IMR-90 (cell line): ENCODE results near the gene TLR9. TPM values are rescaled to one million over a fixed set of nuclear protein-coding genes. Genes with fewer than 3 reads are reported as not detected.

ENCODE experiments used
- ATAC-seq: fragments of 200-7000 bp; cut with Tn5 transposase; 2 replicates; pipeline ENCODE4 v1.9.1; 2020; ENCODE audit warnings: low read depth, mild to moderate bottlenecking, moderate library complexity
- BruUV-seq: library from RNA; stranded (reverse); fragments of 400-500 nt; replicated peaks from 2 replicates; lab custom pipeline; 2021; lab: Mats Ljungman, UMichigan
- CTCF ChIA-PET: fragments of 300-600 bp; formaldehyde crosslinking; extraction: SDS; loops from one replicate; lab custom pipeline; 2021; ENCODE audit warnings: antibody characterized with exemption; lab: Yijun Ruan, JAX
- POLR2A ChIA-PET: fragments of 300-600 bp; sonication (Branson Sonifier 250); formaldehyde crosslinking; loops from one replicate; lab custom pipeline; 2022; ENCODE audit warnings: antibody characterized with exemption; ENCODE audit not compliant: unreplicated experiment; lab: Charles Lee
- DNase-seq: peaks from one replicate; pipeline ENCODE4 v3.0.0; 2013
- H2AFZ ChIP-seq: replicated peaks from 2 replicates; pipeline ENCODE3; 2013; ENCODE audit warnings: low read length, mild to moderate bottlenecking; ENCODE audit not compliant: poor library complexity
- H2AK5ac ChIP-seq: 2 replicates; pipeline ENCODE4 v1.6.1; 2013; ENCODE audit warnings: low read depth, low read length, inconsistent platforms
- H2AK9ac ChIP-seq: replicated peaks from 2 replicates; pipeline ENCODE3; 2013; ENCODE audit warnings: mild to moderate bottlenecking, low read depth, low read length, moderate library complexity; ENCODE audit not compliant: poor library complexity
- H2BK120ac ChIP-seq: 2 replicates; pipeline ENCODE4 v1.6.1; 2013; ENCODE audit warnings: low read depth, low read length, inconsistent platforms
- H2BK15ac ChIP-seq: 3 replicates; pipeline ENCODE4 v1.6.1; 2013; ENCODE audit warnings: low read depth, low read length, inconsistent platforms
- H2BK20ac ChIP-seq: 2 replicates; pipeline ENCODE4 v1.6.1; 2013; ENCODE audit warnings: low read depth, mild to moderate bottlenecking, inconsistent platforms, low read length, moderate library complexity
- H2BK5ac ChIP-seq: 2 replicates; pipeline ENCODE4 v1.6.1; 2013; ENCODE audit warnings: mild to moderate bottlenecking, low read depth, low read length, inconsistent platforms; ENCODE audit not compliant: poor library complexity, severe bottlenecking
- H3K14ac ChIP-seq: replicated peaks from 2 replicates; pipeline ENCODE4 v1.6.1; 2013; ENCODE audit warnings: low read depth, low read length, inconsistent platforms
- H3K18ac ChIP-seq: 2 replicates; pipeline ENCODE4 v1.6.1; 2013; ENCODE audit warnings: low read depth, low read length, control low read depth
- H3K23ac ChIP-seq: 2 replicates; pipeline ENCODE4 v1.6.1; 2013; ENCODE audit warnings: low read depth, low read length, inconsistent platforms
- H3K27ac ChIP-seq: 2 replicates; pipeline ENCODE4 v1.5.1; 2013; ENCODE audit warnings: mild to moderate bottlenecking, control low read depth, low read length; ENCODE audit not compliant: insufficient read depth
- H3K27me3 ChIP-seq: 2 replicates; pipeline ENCODE4 v1.6.1; 2013; ENCODE audit warnings: low read length; ENCODE audit not compliant: control insufficient read depth, insufficient read depth
- H3K36me3 ChIP-seq: 2 replicates; pipeline ENCODE4 v1.6.1; 2013; ENCODE audit warnings: low read length, mixed read lengths; ENCODE audit not compliant: control insufficient read depth, insufficient read depth
- H3K4ac ChIP-seq: 2 replicates; pipeline ENCODE4 v1.6.1; 2013; ENCODE audit warnings: low read depth, low read length, inconsistent platforms
- H3K4me1 ChIP-seq: 2 replicates; pipeline ENCODE4 v1.6.1; 2013; ENCODE audit warnings: low read length, mixed read lengths; ENCODE audit not compliant: control insufficient read depth, insufficient read depth
- H3K4me2 ChIP-seq: 2 replicates; pipeline ENCODE4 v1.6.1; 2013; ENCODE audit warnings: low read depth, mild to moderate bottlenecking, control low read depth, low read length, moderate library complexity
- H3K4me3 ChIP-seq: 2 replicates; pipeline ENCODE4 v1.5.1; 2013; ENCODE audit warnings: low read depth, mild to moderate bottlenecking, control low read depth, low read length, moderate library complexity; ENCODE audit not compliant: insufficient read depth
- H3K56ac ChIP-seq: 2 replicates; pipeline ENCODE4 v1.6.1; 2013; ENCODE audit warnings: low read length, inconsistent platforms; ENCODE audit not compliant: insufficient read depth; ENCODE audit errors: extremely low read depth
- H3K79me1 ChIP-seq, 2 experiments: 2 replicates each; pipeline ENCODE4 v1.6.1; 2013; ENCODE audit warnings: low read length in 2 of 2, inconsistent platforms in 1 of 2, low read depth in 1 of 2
- H3K9ac ChIP-seq: 2 replicates; pipeline ENCODE4 v1.6.1; 2013; ENCODE audit warnings: low read depth, low read length, control low read depth
- H3K9me1 ChIP-seq: 2 replicates; pipeline ENCODE4 v1.6.1; 2013; ENCODE audit warnings: low read length, inconsistent platforms; ENCODE audit not compliant: insufficient read depth
- H3K9me3 ChIP-seq: 2 replicates; pipeline ENCODE4 v1.6.1; 2013; ENCODE audit warnings: low read length; ENCODE audit not compliant: control insufficient read depth, insufficient read depth
- H4K20me1 ChIP-seq: 2 replicates; pipeline ENCODE4 v1.6.1; 2013; ENCODE audit warnings: low read length, inconsistent platforms; ENCODE audit not compliant: insufficient read depth
- H4K5ac ChIP-seq: 2 replicates; pipeline ENCODE4 v1.6.1; 2013; ENCODE audit warnings: mild to moderate bottlenecking, low read depth, low read length, control low read depth
- H4K8ac ChIP-seq, 2 experiments: 2 replicates each; pipeline ENCODE4 v1.6.1; 2013; ENCODE audit warnings: low read depth in 2 of 2, low read length in 2 of 2, control low read depth in 1 of 2, inconsistent platforms in 1 of 2
- H4K91ac ChIP-seq: 2 replicates; pipeline ENCODE4 v1.6.1; 2013; ENCODE audit warnings: low read depth, low read length, inconsistent platforms; ENCODE audit not compliant: insufficient read depth
- BHLHE40 ChIP-seq: fragments of 150-350 bp; IDR thresholded peaks from 2 replicates; pipeline ENCODE4 v1.6.1; 2016; ENCODE audit warnings: mild to moderate bottlenecking, low read depth, low read length
- CEBPB ChIP-seq: IDR thresholded peaks from 2 replicates; pipeline ENCODE4 v1.6.1; 2012; ENCODE audit warnings: low read depth, low read length, improper control_type of control experiment
- CHD1 ChIP-seq: IDR thresholded peaks from 2 replicates; pipeline ENCODE4 v1.6.1; 2012; ENCODE audit warnings: low read depth, low read length, improper control_type of control experiment
- CTCF ChIP-seq: conservative IDR thresholded peaks from 2 replicates; pipeline ENCODE4 v1.5.1; 2012; ENCODE audit warnings: mild to moderate bottlenecking, low read depth, low read length, improper control_type of control experiment
- ELK1 ChIP-seq: fragments of 150-350 bp; IDR thresholded peaks from 2 replicates; pipeline ENCODE4 v1.6.1; 2016; ENCODE audit warnings: low read depth, mild to moderate bottlenecking, low read length, moderate library complexity, borderline replicate concordance
- FOS ChIP-seq: fragments of 150-350 bp; IDR thresholded peaks from 2 replicates; pipeline ENCODE4 v1.6.1; 2016; ENCODE audit warnings: low read depth, low read length
- MAFK ChIP-seq: IDR thresholded peaks from 2 replicates; pipeline ENCODE4 v1.6.1; 2012; ENCODE audit warnings: low read depth, low read length, improper control_type of control experiment
- MAZ ChIP-seq: IDR thresholded peaks from 2 replicates; pipeline ENCODE4 v1.6.1; 2012; ENCODE audit warnings: low read depth, mild to moderate bottlenecking, low read length, improper control_type of control experiment, moderate library complexity, borderline replicate concordance
- MXI1 ChIP-seq: IDR thresholded peaks from 2 replicates; pipeline ENCODE4 v1.6.1; 2012; ENCODE audit warnings: low read depth, mild to moderate bottlenecking, low read length, moderate library complexity, borderline replicate concordance
- NFE2L2 ChIP-seq: fragments of 150-350 bp; IDR thresholded peaks from 2 replicates; pipeline ENCODE4 v1.6.1; 2016; ENCODE audit warnings: low read depth, mild to moderate bottlenecking, low read length
- POLR2A ChIP-seq: IDR thresholded peaks from 2 replicates; pipeline ENCODE4 v1.6.1; 2012; ENCODE audit warnings: mild to moderate bottlenecking, low read depth, low read length
- RAD21 ChIP-seq: IDR thresholded peaks from 2 replicates; pipeline ENCODE4 v1.6.1; 2012; ENCODE audit warnings: low read length, improper control_type of control experiment
- RCOR1 ChIP-seq: IDR thresholded peaks from 2 replicates; pipeline ENCODE4 v1.6.1; 2012; ENCODE audit warnings: mild to moderate bottlenecking, low read length, improper control_type of control experiment; ENCODE audit not compliant: insufficient replicate concordance
- RFX5 ChIP-seq: IDR thresholded peaks from 2 replicates; pipeline ENCODE4 v1.8.0; 2012; ENCODE audit warnings: low read depth, mild to moderate bottlenecking, low read length, moderate library complexity
- SMC3 ChIP-seq: fragments of 150-350 bp; IDR thresholded peaks from 2 replicates; pipeline ENCODE4 v1.6.1; 2016; ENCODE audit warnings: low read depth, mild to moderate bottlenecking, antibody characterized with exemption, low read length, moderate library complexity
- USF2 ChIP-seq: fragments of 150-350 bp; IDR thresholded peaks from 2 replicates; pipeline ENCODE4 v1.6.1; 2017; ENCODE audit warnings: mild to moderate bottlenecking, antibody characterized with exemption, low read length, low read depth
- WGBS, 2 experiments: methylation state at CpG; one replicate each; pipeline versions ENCODE4 v1.1.5 to v1.1.7; 2013; ENCODE audit warnings: missing lambda C conversion rate in 2 of 2; ENCODE audit not compliant: insufficient read length in 1 of 2; ENCODE audit errors: extremely low coverage in 2 of 2; 5-methylcytosine and 5-hydroxymethylcytosine counted together
- dilution Hi-C: fragments of 300-500 bp; cut with HindIII; formaldehyde crosslinking; loops from one replicate; pipeline ENCODE4 v1.14.3; 2018; ENCODE audit warnings: low sequenced_read_pairs; ENCODE audit not compliant: unreplicated experiment
- in situ Hi-C: fragments of 300-500 bp; cut with MboI; formaldehyde crosslinking; loops from 3 replicates; pipeline ENCODE4 v1.14.3; 2019; ENCODE audit warnings: low sequenced_read_pairs, inconsistent platforms, mixed read lengths
- intact Hi-C: fragments of 100-400 bp; cut with micrococcal nuclease; formaldehyde crosslinking; loops from 2 replicates; pipeline ENCODE4 v1.10.0; 2022
- polyA plus RNA-seq, 3 experiments: library from polyadenylated mRNA; depleted of rRNA; stranded (reverse); fragments of >200 nt; gene quantifications; 2 replicates each; pipeline ENCODE4 v1.2.3, GENCODE V29; 2012; ENCODE audit warnings: low replicate concordance in 1 of 3
- total RNA-seq: library from RNA; depleted of rRNA; stranded (reverse); fragments of >200 nt; gene quantifications from 2 replicates; pipeline ENCODE4 v1.2.3, GENCODE V29; 2012

The TLR9 gene
- total and polyA plus RNA-seq, 2 of the 4 experiments (the other 2 are of a cell fraction): not detected

- Histone ChIP-seq H3K9me1 (peaks cover 12% of the 10 kb centered on the region), H3K27ac (no peak overlapping the region), H2BK5ac (no peak overlapping the region), H2BK120ac (no peak overlapping the region), H3K18ac (no peak overlapping the region), H3K79me1 (0 out of 4 replicates have a peak, but pooled peaks cover 0 to 3% of the 10 kb centered on the region in 2 experiments), H3K14ac (no peak overlapping the region), H2BK20ac (no peak overlapping the region), H2BK15ac (no peak overlapping the region), H3K4me1 (peaks cover 15% of the 10 kb centered on the region), H3K4me3 (no peak overlapping the region), H4K5ac (no peak overlapping the region), H3K9ac (no peak overlapping the region), H2AK9ac (no peak overlapping the region), H4K20me1 (no peaks in the 10 kb centered on the region), H3K36me3 (no peaks in the 10 kb centered on the region), H4K8ac (no peak overlapping the region), H2AFZ (no peak overlapping the region), H4K91ac (no peak overlapping the region), H3K56ac (no peak overlapping the region), H3K4ac (no peak overlapping the region), H2AK5ac (no peak overlapping the region), H3K27me3 (no peaks in the 10 kb centered on the region; the same call in 1 of the 2 replicates), H3K23ac (no peak overlapping the region), H3K9me3 (no peaks in the 10 kb centered on the region), H3K4me2 (no peak overlapping the region)
- WGBS, 2 experiments: no CpG with 5 or more reads among the region's 1 CpG
- TF ChIP-seq BHLHE40: no peak
- TF ChIP-seq POLR2A: no peak
- no peak for TF ChIP-seq RCOR1
- no peak for TF ChIP-seq MXI1
- TF ChIP-seq NFE2L2: no peak
- no peak for TF ChIP-seq RFX5
- TF ChIP-seq RAD21: no peak
- TF ChIP-seq CTCF: no peak
- no peak for TF ChIP-seq CHD1
- TF ChIP-seq MAZ: no peak
- no peak for TF ChIP-seq ELK1
- no peak for TF ChIP-seq USF2
- no peak for TF ChIP-seq MAFK
- TF ChIP-seq CEBPB: no peak
- no peak for TF ChIP-seq SMC3
- TF ChIP-seq FOS: no peak
- POLR2A ChIA-PET: no interaction called here
- BruUV-seq: no TSS peak
- no peak for ATAC-seq
- dilution Hi-C loops: no loop called here
- intact Hi-C loops: no loop called here
- DNase-seq: no peak
- in situ Hi-C loops: no loop called here
- CTCF ChIA-PET: no interaction called here
These were observed 36.9 kb downstream of the TLR9 start for GRCh38 chr3:52188556-52188955.
